GM23338 (cell line): ENCODE data around the gene LONRF3. TPM values are rescaled to one million over a fixed set of nuclear protein-coding genes. Genes with fewer than 3 reads are reported as not detected.

Experiments used
- ATAC-seq: fragments of 200-7000 bp; cut with Tn5 transposase; 3 replicates; pipeline ENCODE4 v1.9.1; 2020
- DNase-seq: peaks from one replicate; pipeline ENCODE4 v3.0.0-alpha.2; 2015; ENCODE audit warnings: low spot score
- H2AFZ ChIP-seq: fragments of 200-600 bp; sonication (generic); 2 replicates; pipeline ENCODE4 v1.8.0; 2016; ENCODE audit warnings: antibody characterized with exemption, mild to moderate bottlenecking, moderate library complexity
- H3F3A ChIP-seq: fragments of 200-600 bp; sonication (generic); replicated peaks from 2 replicates; pipeline ENCODE4 v1.8.0; 2017; ENCODE audit warnings: antibody characterized with exemption, mixed run types, low read depth
- H3K27ac ChIP-seq: fragments of 200-600 bp; sonication (generic); 2 replicates; pipeline ENCODE4 v1.6.1; 2016; ENCODE audit warnings: low read depth
- H3K27me3 ChIP-seq: fragments of 200-600 bp; sonication (generic); 2 replicates; pipeline ENCODE4 v1.8.0; 2016; ENCODE audit warnings: mild to moderate bottlenecking, mixed run types, moderate library complexity; ENCODE audit not compliant: insufficient read depth
- H3K36me3 ChIP-seq: fragments of 200-600 bp; sonication (generic); 2 replicates; pipeline ENCODE4 v1.8.0; 2016; ENCODE audit warnings: mild to moderate bottlenecking; ENCODE audit not compliant: insufficient read depth
- H3K4me1 ChIP-seq: fragments of 200-600 bp; sonication (generic); 2 replicates; pipeline ENCODE4 v1.8.0; 2016; ENCODE audit warnings: mild to moderate bottlenecking, moderate library complexity; ENCODE audit not compliant: insufficient read depth
- H3K4me2 ChIP-seq: fragments of 200-600 bp; sonication (generic); 2 replicates; pipeline ENCODE4 v1.7.1; 2017; ENCODE audit warnings: mixed run types
- H3K4me3 ChIP-seq: fragments of 200-600 bp; sonication (generic); 2 replicates; pipeline ENCODE4 v1.6.1; 2016; ENCODE audit warnings: mixed run types
- H3K79me2 ChIP-seq: fragments of 200-600 bp; sonication (generic); replicated peaks from 2 replicates; pipeline ENCODE4 v1.8.0; 2017; ENCODE audit warnings: mild to moderate bottlenecking; ENCODE audit not compliant: insufficient read depth
- H3K9me2 ChIP-seq: fragments of 200-600 bp; sonication (generic); 2 replicates; pipeline ENCODE4 v1.8.0; 2017; ENCODE audit not compliant: insufficient read depth
- H4K20me1 ChIP-seq: fragments of 200-600 bp; sonication (generic); replicated peaks from 2 replicates; pipeline ENCODE4 v1.8.0; 2017; ENCODE audit warnings: mild to moderate bottlenecking; ENCODE audit not compliant: insufficient read depth
- H3K27ac Mint-ChIP-seq: 2 replicates; pipeline ENCODE4 v1.8.0; 2020; ENCODE audit warnings: inconsistent platforms, mild to moderate bottlenecking, moderate library complexity, mixed read lengths
- H3K27me3 Mint-ChIP-seq: 3 replicates; pipeline ENCODE4 v1.8.0; 2022; ENCODE audit warnings: low read depth, mild to moderate bottlenecking, moderate library complexity, mixed read lengths, inconsistent platforms; ENCODE audit not compliant: insufficient read depth, poor library complexity
- H3K36me3 Mint-ChIP-seq: 3 replicates; pipeline ENCODE4 v1.8.0; 2021; ENCODE audit warnings: low read depth, mild to moderate bottlenecking, inconsistent platforms, moderate library complexity, mixed read lengths
- H3K4me1 Mint-ChIP-seq: 3 replicates; pipeline ENCODE4 v1.8.0; 2020; ENCODE audit warnings: mild to moderate bottlenecking, inconsistent platforms, mixed read lengths
- H3K4me3 Mint-ChIP-seq: 3 replicates; pipeline ENCODE4 v1.8.0; 2021; ENCODE audit warnings: moderate library complexity, mild to moderate bottlenecking, inconsistent platforms, mixed read lengths
- H3K9me3 Mint-ChIP-seq: 3 replicates; pipeline ENCODE4 v1.8.0; 2020; ENCODE audit warnings: moderate library complexity, mild to moderate bottlenecking, inconsistent platforms, mixed read lengths
- CREB1 ChIP-seq: fragments of 250-450 bp; sonication (Bioruptor Pico); IDR thresholded peaks from 2 replicates; pipeline ENCODE4 v1.5.0; 2020; ENCODE audit warnings: low read depth, mild to moderate bottlenecking, moderate library complexity
- EZH2 ChIP-seq: fragments of 200-600 bp; sonication (generic); IDR thresholded peaks from one replicate; pipeline ENCODE4 v1.8.0; 2017; ENCODE audit warnings: antibody characterized with exemption, mild to moderate bottlenecking, low read depth; ENCODE audit not compliant: unreplicated experiment
- EZH2phosphoT487 ChIP-seq: fragments of 200-600 bp; sonication (generic); IDR thresholded peaks from one replicate; pipeline ENCODE4 v1.8.1; 2018; ENCODE audit warnings: antibody characterized with exemption; ENCODE audit not compliant: unreplicated experiment
- JUNB ChIP-seq: IDR thresholded peaks from one replicate; pipeline ENCODE4 v1.6.1; 2016; ENCODE audit warnings: antibody characterized with exemption; ENCODE audit not compliant: unreplicated experiment
- NANOG ChIP-seq: IDR thresholded peaks from 2 replicates; pipeline ENCODE4 v1.6.1; 2016; ENCODE audit warnings: antibody characterized with exemption, borderline replicate concordance
- STAT1 ChIP-seq: IDR thresholded peaks from one replicate; pipeline ENCODE4 v1.6.1; 2016; ENCODE audit warnings: antibody characterized with exemption; ENCODE audit not compliant: unreplicated experiment
- ZNF114 ChIP-seq: fragments of 250-450 bp; sonication (Bioruptor Pico); IDR thresholded peaks from 2 replicates; pipeline ENCODE4 v1.5.0; 2020; ENCODE audit warnings: mild to moderate bottlenecking, moderate library complexity
- ZNF331 ChIP-seq: fragments of 250-450 bp; sonication (Bioruptor Pico); IDR thresholded peaks from 2 replicates; pipeline ENCODE4 v1.5.0; 2020; ENCODE audit warnings: low read depth, mild to moderate bottlenecking, moderate library complexity
- polyA plus RNA-seq: library from polyadenylated mRNA; unstranded; fragments of >200 nt; fragmentation: Nextera tagmentation; extraction: Ambion mirVana; gene quantifications from 2 replicates; pipeline ENCODE4 v1.2.1, GENCODE V29; 2016
- total RNA-seq: library from RNA; depleted of rRNA; stranded (reverse); fragments of >200 nt; shearing (Covaris generic); gene quantifications from 2 replicates; pipeline ENCODE4 v1.2.3, GENCODE V29; 2014
- TF ChIP-seq, protein P1 (sequence below): IDR thresholded peaks from one replicate; pipeline ENCODE4 v1.6.1; 2018; ENCODE audit warnings: antibody characterized with exemption; ENCODE audit not compliant: unreplicated experiment
- TF ChIP-seq, protein P2 (sequence below), 2 experiments: fragments of 200-600 bp in 1 of 2; sonication (generic) in 1 of 2; conservative IDR thresholded peaks; 2 replicates each; pipeline versions ENCODE4 v1.5.1 to v1.6.1; 2016 to 2017; ENCODE audit warnings: antibody characterized with exemption in 2 of 2, low read depth in 2 of 2, mild to moderate bottlenecking in 2 of 2, moderate library complexity in 1 of 2
- TF ChIP-seq, protein P3 (sequence below): IDR thresholded peaks from 2 replicates; pipeline ENCODE4 v1.6.1; 2016; ENCODE audit warnings: antibody characterized with exemption
- TF ChIP-seq, protein P4 (sequence below): fragments of 250-450 bp; sonication (Bioruptor Pico); IDR thresholded peaks from 2 replicates; pipeline ENCODE4 v1.5.0; 2020; ENCODE audit warnings: mild to moderate bottlenecking, moderate library complexity

The LONRF3 gene
- total and polyA plus RNA-seq, 2 experiments from 2014 or later, result 0.10 TPM; not detected in 1

DNA sequence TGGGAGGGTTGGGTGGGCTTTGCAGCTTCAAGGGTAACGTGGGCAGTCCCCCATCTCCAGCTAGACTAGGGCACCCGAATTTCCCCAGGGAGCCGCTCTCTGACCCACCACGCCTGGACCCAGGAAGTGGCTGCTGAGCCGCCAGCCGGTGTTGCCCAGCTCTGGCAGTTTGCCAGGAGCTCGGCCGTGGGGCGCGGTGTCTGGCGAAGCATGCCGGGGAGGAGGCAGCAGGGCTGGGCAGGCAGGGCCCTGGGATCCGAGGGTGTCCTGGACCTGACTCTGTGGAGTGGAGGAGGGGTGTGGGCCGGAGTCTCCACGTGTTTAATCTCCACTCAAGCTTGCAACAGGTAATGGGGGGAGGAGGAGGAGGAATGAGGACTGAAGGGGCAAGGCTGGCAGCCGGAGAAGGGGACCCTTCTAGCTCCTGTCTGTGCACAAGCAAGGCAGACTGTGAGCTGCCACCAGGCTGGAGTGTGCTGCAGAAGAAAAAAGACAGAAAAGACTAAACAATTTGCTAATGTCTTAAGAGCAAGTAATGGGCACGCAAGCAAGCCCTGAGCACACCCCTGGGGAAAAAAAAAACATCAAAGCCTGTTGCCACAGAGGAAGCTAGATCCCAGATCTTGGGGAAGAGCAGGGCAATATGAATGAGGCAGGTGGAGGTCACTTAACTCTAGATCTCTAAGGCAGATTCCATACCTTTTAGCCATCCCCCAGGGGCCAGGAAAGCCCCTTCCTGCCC is 2.4 kb downstream of the LONRF3 start:
- 0 out of 3 replicates have a peak overlapping the region, but pooled peaks have one; percentile 12 for H3K4me3 Mint-ChIP-seq
- DNase-seq (no peak), ATAC-seq (peak; percentile 6; the same call in 2 of the 3 replicates)
- TF ChIP-seq ZNF331 (no peak), STAT1 (no peak), EZH2 (no peak), CREB1 (no peak), NANOG (no peak), ZNF114 (no peak), JUNB (no peak), EZH2phosphoT487 (no peak)
- TF ChIP-seq, protein P1, sequence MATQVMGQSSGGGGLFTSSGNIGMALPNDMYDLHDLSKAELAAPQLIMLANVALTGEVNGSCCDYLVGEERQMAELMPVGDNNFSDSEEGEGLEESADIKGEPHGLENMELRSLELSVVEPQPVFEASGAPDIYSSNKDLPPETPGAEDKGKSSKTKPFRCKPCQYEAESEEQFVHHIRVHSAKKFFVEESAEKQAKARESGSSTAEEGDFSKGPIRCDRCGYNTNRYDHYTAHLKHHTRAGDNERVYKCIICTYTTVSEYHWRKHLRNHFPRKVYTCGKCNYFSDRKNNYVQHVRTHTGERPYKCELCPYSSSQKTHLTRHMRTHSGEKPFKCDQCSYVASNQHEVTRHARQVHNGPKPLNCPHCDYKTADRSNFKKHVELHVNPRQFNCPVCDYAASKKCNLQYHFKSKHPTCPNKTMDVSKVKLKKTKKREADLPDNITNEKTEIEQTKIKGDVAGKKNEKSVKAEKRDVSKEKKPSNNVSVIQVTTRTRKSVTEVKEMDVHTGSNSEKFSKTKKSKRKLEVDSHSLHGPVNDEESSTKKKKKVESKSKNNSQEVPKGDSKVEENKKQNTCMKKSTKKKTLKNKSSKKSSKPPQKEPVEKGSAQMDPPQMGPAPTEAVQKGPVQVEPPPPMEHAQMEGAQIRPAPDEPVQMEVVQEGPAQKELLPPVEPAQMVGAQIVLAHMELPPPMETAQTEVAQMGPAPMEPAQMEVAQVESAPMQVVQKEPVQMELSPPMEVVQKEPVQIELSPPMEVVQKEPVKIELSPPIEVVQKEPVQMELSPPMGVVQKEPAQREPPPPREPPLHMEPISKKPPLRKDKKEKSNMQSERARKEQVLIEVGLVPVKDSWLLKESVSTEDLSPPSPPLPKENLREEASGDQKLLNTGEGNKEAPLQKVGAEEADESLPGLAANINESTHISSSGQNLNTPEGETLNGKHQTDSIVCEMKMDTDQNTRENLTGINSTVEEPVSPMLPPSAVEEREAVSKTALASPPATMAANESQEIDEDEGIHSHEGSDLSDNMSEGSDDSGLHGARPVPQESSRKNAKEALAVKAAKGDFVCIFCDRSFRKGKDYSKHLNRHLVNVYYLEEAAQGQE, result no peak
- TF ChIP-seq, protein P2, sequence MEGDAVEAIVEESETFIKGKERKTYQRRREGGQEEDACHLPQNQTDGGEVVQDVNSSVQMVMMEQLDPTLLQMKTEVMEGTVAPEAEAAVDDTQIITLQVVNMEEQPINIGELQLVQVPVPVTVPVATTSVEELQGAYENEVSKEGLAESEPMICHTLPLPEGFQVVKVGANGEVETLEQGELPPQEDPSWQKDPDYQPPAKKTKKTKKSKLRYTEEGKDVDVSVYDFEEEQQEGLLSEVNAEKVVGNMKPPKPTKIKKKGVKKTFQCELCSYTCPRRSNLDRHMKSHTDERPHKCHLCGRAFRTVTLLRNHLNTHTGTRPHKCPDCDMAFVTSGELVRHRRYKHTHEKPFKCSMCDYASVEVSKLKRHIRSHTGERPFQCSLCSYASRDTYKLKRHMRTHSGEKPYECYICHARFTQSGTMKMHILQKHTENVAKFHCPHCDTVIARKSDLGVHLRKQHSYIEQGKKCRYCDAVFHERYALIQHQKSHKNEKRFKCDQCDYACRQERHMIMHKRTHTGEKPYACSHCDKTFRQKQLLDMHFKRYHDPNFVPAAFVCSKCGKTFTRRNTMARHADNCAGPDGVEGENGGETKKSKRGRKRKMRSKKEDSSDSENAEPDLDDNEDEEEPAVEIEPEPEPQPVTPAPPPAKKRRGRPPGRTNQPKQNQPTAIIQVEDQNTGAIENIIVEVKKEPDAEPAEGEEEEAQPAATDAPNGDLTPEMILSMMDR (conservative IDR thresholded peaks at IDR 0.05; ENCODE audit: low read depth in 2 of 2), result no peak
- TF ChIP-seq, protein P3, sequence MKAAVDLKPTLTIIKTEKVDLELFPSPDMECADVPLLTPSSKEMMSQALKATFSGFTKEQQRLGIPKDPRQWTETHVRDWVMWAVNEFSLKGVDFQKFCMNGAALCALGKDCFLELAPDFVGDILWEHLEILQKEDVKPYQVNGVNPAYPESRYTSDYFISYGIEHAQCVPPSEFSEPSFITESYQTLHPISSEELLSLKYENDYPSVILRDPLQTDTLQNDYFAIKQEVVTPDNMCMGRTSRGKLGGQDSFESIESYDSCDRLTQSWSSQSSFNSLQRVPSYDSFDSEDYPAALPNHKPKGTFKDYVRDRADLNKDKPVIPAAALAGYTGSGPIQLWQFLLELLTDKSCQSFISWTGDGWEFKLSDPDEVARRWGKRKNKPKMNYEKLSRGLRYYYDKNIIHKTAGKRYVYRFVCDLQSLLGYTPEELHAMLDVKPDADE, result no peak
- TF ChIP-seq, protein P4, sequence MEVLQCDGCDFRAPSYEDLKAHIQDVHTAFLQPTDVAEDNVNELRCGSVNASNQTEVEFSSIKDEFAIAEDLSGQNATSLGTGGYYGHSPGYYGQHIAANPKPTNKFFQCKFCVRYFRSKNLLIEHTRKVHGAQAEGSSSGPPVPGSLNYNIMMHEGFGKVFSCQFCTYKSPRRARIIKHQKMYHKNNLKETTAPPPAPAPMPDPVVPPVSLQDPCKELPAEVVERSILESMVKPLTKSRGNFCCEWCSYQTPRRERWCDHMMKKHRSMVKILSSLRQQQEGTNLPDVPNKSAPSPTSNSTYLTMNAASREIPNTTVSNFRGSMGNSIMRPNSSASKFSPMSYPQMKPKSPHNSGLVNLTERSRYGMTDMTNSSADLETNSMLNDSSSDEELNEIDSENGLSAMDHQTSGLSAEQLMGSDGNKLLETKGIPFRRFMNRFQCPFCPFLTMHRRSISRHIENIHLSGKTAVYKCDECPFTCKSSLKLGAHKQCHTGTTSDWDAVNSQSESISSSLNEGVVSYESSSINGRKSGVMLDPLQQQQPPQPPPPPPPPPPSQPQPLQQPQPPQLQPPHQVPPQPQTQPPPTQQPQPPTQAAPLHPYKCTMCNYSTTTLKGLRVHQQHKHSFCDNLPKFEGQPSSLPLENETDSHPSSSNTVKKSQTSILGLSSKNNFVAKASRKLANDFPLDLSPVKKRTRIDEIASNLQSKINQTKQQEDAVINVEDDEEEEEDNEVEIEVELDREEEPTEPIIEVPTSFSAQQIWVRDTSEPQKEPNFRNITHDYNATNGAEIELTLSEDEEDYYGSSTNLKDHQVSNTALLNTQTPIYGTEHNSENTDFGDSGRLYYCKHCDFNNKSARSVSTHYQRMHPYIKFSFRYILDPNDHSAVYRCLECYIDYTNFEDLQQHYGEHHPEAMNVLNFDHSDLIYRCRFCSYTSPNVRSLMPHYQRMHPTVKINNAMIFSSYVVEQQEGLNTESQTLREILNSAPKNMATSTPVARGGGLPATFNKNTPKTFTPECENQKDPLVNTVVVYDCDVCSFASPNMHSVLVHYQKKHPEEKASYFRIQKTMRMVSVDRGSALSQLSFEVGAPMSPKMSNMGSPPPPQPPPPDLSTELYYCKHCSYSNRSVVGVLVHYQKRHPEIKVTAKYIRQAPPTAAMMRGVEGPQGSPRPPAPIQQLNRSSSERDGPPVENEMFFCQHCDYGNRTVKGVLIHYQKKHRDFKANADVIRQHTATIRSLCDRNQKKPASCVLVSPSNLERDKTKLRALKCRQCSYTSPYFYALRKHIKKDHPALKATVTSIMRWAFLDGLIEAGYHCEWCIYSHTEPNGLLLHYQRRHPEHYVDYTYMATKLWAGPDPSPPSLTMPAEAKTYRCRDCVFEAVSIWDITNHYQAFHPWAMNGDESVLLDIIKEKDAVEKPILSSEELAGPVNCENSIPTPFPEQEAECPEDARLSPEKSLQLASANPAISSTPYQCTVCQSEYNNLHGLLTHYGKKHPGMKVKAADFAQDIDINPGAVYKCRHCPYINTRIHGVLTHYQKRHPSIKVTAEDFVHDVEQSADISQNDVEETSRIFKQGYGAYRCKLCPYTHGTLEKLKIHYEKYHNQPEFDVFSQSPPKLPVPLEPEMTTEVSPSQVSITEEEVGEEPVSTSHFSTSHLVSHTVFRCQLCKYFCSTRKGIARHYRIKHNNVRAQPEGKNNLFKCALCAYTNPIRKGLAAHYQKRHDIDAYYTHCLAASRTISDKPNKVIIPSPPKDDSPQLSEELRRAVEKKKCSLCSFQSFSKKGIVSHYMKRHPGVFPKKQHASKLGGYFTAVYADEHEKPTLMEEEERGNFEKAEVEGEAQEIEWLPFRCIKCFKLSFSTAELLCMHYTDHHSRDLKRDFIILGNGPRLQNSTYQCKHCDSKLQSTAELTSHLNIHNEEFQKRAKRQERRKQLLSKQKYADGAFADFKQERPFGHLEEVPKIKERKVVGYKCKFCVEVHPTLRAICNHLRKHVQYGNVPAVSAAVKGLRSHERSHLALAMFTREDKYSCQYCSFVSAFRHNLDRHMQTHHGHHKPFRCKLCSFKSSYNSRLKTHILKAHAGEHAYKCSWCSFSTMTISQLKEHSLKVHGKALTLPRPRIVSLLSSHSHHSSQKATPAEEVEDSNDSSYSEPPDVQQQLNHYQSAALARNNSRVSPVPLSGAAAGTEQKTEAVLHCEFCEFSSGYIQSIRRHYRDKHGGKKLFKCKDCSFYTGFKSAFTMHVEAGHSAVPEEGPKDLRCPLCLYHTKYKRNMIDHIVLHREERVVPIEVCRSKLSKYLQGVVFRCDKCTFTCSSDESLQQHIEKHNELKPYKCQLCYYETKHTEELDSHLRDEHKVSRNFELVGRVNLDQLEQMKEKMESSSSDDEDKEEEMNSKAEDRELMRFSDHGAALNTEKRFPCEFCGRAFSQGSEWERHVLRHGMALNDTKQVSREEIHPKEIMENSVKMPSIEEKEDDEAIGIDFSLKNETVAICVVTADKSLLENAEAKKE, result no peak
- Histone ChIP-seq H4K20me1 (no peaks in the 10 kb centered on the region), H3K4me3 (peak overlapping the region; percentile 50; the same call in 1 of the 2 replicates), H3K27ac (no peak overlapping the region), H3F3A (no peaks in the 10 kb centered on the region), H2AFZ (no peak overlapping the region), H3K9me2 (no peaks in the 10 kb centered on the region), H3K36me3 (no peaks in the 10 kb centered on the region), H3K27me3 (peaks cover 94% of the 10 kb centered on the region), H3K4me1 (no peaks in the 10 kb centered on the region), H3K79me2 (no peaks in the 10 kb centered on the region), H3K4me2 (no peak overlapping the region; the same call in 1 of the 2 replicates)
- H3K36me3 Mint-ChIP-seq, result no peaks in the 10 kb centered on the region
- H3K27me3 Mint-ChIP-seq, result peaks cover 81% of the 10 kb centered on the region
- H3K27ac Mint-ChIP-seq, result no peak overlapping the region
- H3K4me1 Mint-ChIP-seq, result peaks cover 5% of the 10 kb centered on the region
- no peaks in the 10 kb centered on the region for H3K9me3 Mint-ChIP-seq
